Activated T-cell treated with anti-CD3 and anti-CD28 coated beads, Interleukin-2, amount 50 U/mL, for 72 hours (primary cell): ENCODE results near the gene BNC1. TPM values are rescaled to one million over a fixed set of nuclear protein-coding genes. Genes with fewer than 3 reads are reported as not detected.

ENCODE experiments used
- ATAC-seq, 2 donors: fragments of 150-1000 bp; cut with Tn5 transposase; replicated peaks in 1 of 2; 2 replicates each; pipeline ENCODE4 v1.10.0; 2021; ENCODE audit warnings: moderate library complexity in 2 of 2, mild to moderate bottlenecking in 1 of 2
- DNase-seq, 2 donors: peaks; one replicate each; pipeline ENCODE4 v3.0.0; 2021 to 2022; ENCODE audit warnings: mixed read lengths in 1 of 2
- H3K27ac Mint-ChIP-seq: one replicate; pipeline ENCODE4 v1.8.0; 2022; ENCODE audit warnings: mild to moderate bottlenecking, moderate library complexity, mixed read lengths
- H3K27me3 Mint-ChIP-seq: one replicate; pipeline ENCODE4 v1.8.0; 2022; ENCODE audit warnings: low read depth, mixed read lengths
- H3K36me3 Mint-ChIP-seq, 2 donors: one replicate each; pipeline ENCODE4 v1.8.0; 2022; ENCODE audit warnings: mixed read lengths in 2 of 2, mild to moderate bottlenecking in 1 of 2; ENCODE audit not compliant: insufficient read depth in 2 of 2
- H3K4me1 Mint-ChIP-seq: one replicate; pipeline ENCODE4 v1.8.0; 2022; ENCODE audit warnings: low read depth, mixed read lengths
- H3K4me3 Mint-ChIP-seq, 2 donors: one replicate each; pipeline ENCODE4 v1.8.0; 2022; ENCODE audit warnings: mild to moderate bottlenecking in 2 of 2, mixed read lengths in 2 of 2, moderate library complexity in 2 of 2
- H3K9me3 Mint-ChIP-seq, 2 donors: one replicate each; pipeline ENCODE4 v1.8.0; 2022; ENCODE audit warnings: mixed read lengths in 2 of 2
- total RNA-seq, 2 donors: library from RNA; stranded (reverse); gene quantifications; one replicate each; pipeline ENCODE4 v1.2.3, GENCODE V29; 2022

Gene BNC1
- total RNA-seq, 2 donors from 2014 or later, result not detected

DNA sequence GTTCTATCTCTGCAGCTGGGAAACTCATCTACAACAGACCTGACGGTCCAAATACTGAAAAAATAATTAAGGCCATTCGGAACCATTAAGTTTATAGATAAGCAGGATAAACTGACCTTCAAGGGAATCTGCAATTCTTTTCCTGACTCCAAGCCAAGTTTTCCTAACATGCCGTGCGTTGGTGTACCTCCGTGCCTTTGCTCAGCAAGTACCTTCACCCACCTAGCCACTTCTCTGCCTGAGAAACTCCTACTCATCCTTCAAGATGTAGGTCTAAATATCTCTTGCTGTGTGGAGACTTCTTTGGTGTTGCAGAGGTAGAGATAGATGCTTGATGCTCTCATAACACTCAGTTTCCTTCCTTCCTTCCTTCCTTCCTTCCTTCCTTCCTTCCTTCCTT, 24.2 kb upstream of the BNC1 start:
- Mint-ChIP-seq H3K4me1 (no peaks in the 10 kb centered on the region), H3K27ac (no peak overlapping the region), H3K9me3 (no peaks in the 10 kb centered on the region), H3K27me3 (peaks cover 18% of the 10 kb centered on the region), H3K36me3 (no peaks in the 10 kb centered on the region), H3K4me3 (no peak overlapping the region)
- ATAC-seq (no peak), DNase-seq (no peak)

DNA sequence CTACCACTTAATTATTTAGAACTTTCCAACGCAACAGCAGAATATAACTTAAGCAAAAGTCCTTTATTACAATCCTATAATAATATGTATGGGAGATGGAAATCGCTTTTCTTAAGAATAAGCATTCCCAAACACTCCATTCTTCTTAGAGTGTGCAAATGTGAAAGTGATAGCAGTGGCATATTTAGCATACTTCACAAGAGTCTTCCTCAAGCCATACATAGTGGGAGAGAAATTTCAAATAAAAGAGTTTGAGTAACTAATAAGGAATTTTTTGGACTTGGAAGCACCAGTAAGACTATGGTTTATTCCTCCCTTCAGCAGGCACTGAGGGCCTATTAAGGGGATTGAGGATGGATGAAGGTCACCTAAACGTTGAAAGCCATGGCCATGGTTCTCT, 22.1 kb upstream of the BNC1 start:
- ATAC-seq (no peak), DNase-seq (no peak)
- Mint-ChIP-seq H3K36me3 (no peaks in the 10 kb centered on the region), H3K4me1 (no peaks in the 10 kb centered on the region), H3K27me3 (peaks cover 27% of the 10 kb centered on the region), H3K27ac (no peak overlapping the region), H3K4me3 (no peak overlapping the region), H3K9me3 (no peaks in the 10 kb centered on the region)

DNA sequence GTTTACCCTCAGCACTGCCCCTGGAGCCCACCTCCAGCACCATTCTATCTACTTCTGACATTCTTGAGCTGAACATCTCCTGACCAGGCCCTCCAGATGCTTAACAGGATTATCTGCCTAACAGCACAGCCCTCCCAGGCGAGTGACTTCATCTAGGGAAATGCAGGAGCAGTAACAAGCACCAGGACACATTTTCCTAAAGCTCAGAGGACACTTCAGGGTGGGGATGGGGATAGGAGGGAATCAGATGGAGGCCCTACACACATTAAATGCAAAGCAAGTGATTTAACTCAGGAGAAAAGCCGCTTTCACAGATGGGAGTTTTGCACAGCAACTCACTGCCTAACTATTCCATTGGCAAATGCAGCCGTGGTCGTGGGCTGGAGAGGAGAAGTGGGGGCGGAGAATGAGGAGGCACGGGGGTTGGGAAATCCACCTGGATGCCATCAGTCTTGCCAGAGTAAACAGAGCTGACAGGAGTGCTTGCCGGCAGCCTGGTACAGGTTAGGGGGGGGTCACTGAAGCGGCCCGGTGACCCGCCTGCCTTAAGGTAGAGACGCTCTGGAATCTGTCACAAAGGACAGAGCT, 21.3 kb upstream of the BNC1 start:
- DNase-seq, result no peak
- ATAC-seq, result no peak
- H3K27me3 Mint-ChIP-seq, result peaks cover 31% of the 10 kb centered on the region
- no peak overlapping the region for H3K27ac Mint-ChIP-seq
- no peaks in the 10 kb centered on the region for H3K9me3 Mint-ChIP-seq
- no peaks in the 10 kb centered on the region for H3K36me3 Mint-ChIP-seq
- H3K4me1 Mint-ChIP-seq, result no peaks in the 10 kb centered on the region
- H3K4me3 Mint-ChIP-seq, result no peak overlapping the region

- DNase-seq, result no peak
- no peak for ATAC-seq
- H3K27ac Mint-ChIP-seq, result no peak overlapping the region
- no peaks in the 10 kb centered on the region for H3K4me1 Mint-ChIP-seq
- no peak overlapping the region for H3K4me3 Mint-ChIP-seq
- peaks cover 34% of the 10 kb centered on the region for H3K27me3 Mint-ChIP-seq
- no peaks in the 10 kb centered on the region for H3K36me3 Mint-ChIP-seq
- no peaks in the 10 kb centered on the region for H3K9me3 Mint-ChIP-seq
These were observed 20.6 kb upstream of the BNC1 start for GRCh38 chr15:83304861-83305703.

GRCh38 chr15:83303535-83303934, 19.1 kb upstream of the BNC1 start:
- Mint-ChIP-seq H3K27me3 (peaks cover 43% of the 10 kb centered on the region), H3K27ac (no peak overlapping the region), H3K4me3 (no peak overlapping the region), H3K4me1 (no peaks in the 10 kb centered on the region), H3K9me3 (no peaks in the 10 kb centered on the region), H3K36me3 (no peaks in the 10 kb centered on the region)
- no peak for DNase-seq
- no peak for ATAC-seq

DNA sequence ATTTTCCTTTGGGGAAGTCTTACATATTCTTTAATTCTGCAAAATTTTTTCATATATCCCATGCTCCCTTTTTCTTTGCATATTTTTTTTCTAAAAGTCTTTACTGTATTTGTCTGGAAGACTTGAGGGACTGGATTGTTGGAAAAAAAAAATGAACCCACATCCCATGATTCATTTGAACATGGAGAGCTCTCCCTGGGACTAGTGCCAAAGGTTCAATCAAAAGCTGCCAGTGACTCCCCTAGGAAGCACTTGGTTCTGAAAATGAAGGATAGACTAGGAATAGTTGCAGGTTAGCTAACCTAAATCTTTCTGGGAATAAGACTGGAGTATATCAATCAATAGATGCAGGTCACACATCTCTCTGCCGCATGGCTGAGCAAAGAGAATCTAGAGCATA, 16.4 kb upstream of the BNC1 start:
- Mint-ChIP-seq H3K36me3 (no peaks in the 10 kb centered on the region), H3K9me3 (no peaks in the 10 kb centered on the region), H3K27me3 (peaks cover 55% of the 10 kb centered on the region)

GRCh38 chr15:83299462-83299861, 15.0 kb upstream of the BNC1 start:
- peaks cover 41% of the 10 kb centered on the region for H3K27me3 Mint-ChIP-seq
- H3K4me3 Mint-ChIP-seq, result no peak overlapping the region
- no peak for ATAC-seq
- no peak overlapping the region for H3K27ac Mint-ChIP-seq
- DNase-seq, result no peak
- H3K4me1 Mint-ChIP-seq, result no peaks in the 10 kb centered on the region
- no peaks in the 10 kb centered on the region for H3K36me3 Mint-ChIP-seq
- no peaks in the 10 kb centered on the region for H3K9me3 Mint-ChIP-seq

More for the DNA sequence above, 16.4 kb upstream of the BNC1 start:
- Mint-ChIP-seq H3K4me1 (no peaks in the 10 kb centered on the region), H3K4me3 (no peak overlapping the region), H3K27ac (no peak overlapping the region)
- ATAC-seq (no peak), DNase-seq (no peak)

DNA sequence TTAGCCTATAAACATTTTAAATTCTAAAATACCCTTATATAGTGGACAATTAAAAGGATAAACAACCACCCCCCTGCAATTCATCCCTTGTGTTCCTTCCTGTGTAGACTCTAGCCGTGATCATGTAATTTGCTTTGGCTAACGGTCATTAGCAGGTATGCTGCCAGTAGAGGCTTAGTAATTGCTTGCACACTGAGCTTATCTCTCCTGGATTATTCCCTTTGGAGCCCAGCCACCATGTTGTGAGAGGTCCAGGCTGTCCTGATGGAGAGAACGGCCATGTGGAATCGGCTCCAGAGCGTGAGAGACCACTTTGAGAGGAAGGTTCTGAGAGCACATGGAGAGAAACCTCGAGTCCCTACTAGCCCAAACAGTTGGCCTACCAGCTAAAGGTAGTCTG, 11.0 kb upstream of the BNC1 start:
- ATAC-seq (no peak), DNase-seq (no peak)
- Mint-ChIP-seq H3K36me3 (no peaks in the 10 kb centered on the region), H3K4me3 (no peak overlapping the region), H3K4me1 (no peaks in the 10 kb centered on the region), H3K9me3 (no peaks in the 10 kb centered on the region), H3K27me3 (peaks cover 21% of the 10 kb centered on the region), H3K27ac (no peak overlapping the region)

DNA sequence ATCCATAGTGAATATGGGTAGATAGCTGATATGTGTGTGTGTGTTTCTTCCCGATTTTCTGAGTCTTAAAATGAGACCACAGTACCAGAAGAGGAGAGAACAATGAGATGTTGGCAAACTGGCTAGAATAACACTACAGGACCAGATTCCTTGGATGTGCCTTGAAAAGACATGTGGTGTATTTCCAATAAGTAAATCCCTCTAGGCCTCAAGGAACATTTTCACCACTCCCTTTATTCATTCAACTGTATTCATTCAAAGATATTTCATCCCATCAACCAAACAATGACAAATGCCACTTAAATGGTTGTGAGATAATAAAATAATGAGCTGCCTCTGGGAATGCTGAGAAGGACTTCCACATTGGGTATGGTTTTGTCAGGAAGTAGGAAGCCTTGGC, 8.7 kb upstream of the BNC1 start:
- H3K36me3 Mint-ChIP-seq, result no peaks in the 10 kb centered on the region
- H3K27me3 Mint-ChIP-seq, result peaks cover 35% of the 10 kb centered on the region
- no peak overlapping the region for H3K4me3 Mint-ChIP-seq
- H3K9me3 Mint-ChIP-seq, result no peaks in the 10 kb centered on the region
- H3K27ac Mint-ChIP-seq, result no peak overlapping the region
- H3K4me1 Mint-ChIP-seq, result no peaks in the 10 kb centered on the region
- no peak for DNase-seq
- ATAC-seq, result no peak

- DNase-seq, result no peak
- Mint-ChIP-seq H3K4me3 (no peak overlapping the region), H3K9me3 (no peaks in the 10 kb centered on the region), H3K36me3 (no peaks in the 10 kb centered on the region), H3K4me1 (no peaks in the 10 kb centered on the region), H3K27me3 (peaks cover 44% of the 10 kb centered on the region), H3K27ac (no peak overlapping the region)
- no peak for ATAC-seq
These were observed 7.9 kb upstream of the BNC1 start for GRCh38 chr15:83292317-83292716.

DNA sequence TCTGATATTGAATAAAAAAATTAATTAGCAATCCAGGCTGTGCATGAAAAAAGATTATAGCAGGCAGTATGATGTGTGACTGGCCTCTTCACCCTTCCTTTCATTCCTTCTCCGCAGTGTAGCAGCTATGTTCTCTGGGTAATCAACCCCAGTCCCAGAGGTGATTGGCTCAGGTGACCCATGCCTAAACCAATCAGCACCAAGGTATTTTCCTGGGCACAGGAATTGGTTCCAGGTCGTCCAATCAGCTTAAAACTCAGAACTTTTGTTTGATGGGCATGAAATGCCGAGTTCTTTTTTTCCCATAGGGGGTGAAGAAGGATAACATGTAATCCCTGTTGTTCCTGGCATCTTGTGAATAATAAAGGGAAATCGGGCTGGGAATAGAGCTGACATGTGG, 5.8 kb upstream of the BNC1 start:
- H3K4me1 Mint-ChIP-seq, result no peaks in the 10 kb centered on the region
- peaks cover 53% of the 10 kb centered on the region for H3K27me3 Mint-ChIP-seq
- no peak overlapping the region for H3K27ac Mint-ChIP-seq
- no peak overlapping the region for H3K4me3 Mint-ChIP-seq
- DNase-seq (no peak), ATAC-seq (no peak)
- H3K36me3 Mint-ChIP-seq, result no peaks in the 10 kb centered on the region
- H3K9me3 Mint-ChIP-seq, result no peaks in the 10 kb centered on the region

- no peak overlapping the region for H3K4me3 Mint-ChIP-seq
- no peak for ATAC-seq
- no peaks in the 10 kb centered on the region for H3K9me3 Mint-ChIP-seq
- H3K4me1 Mint-ChIP-seq, result no peaks in the 10 kb centered on the region
- H3K27ac Mint-ChIP-seq, result no peak overlapping the region
- H3K27me3 Mint-ChIP-seq, result peaks cover 57% of the 10 kb centered on the region
- no peak for DNase-seq
- H3K36me3 Mint-ChIP-seq, result peaks cover 0 to 1% of the 10 kb centered on the region in 2 donors
These were observed 4.7 kb upstream of the BNC1 start for GRCh38 chr15:83289160-83289559.

GRCh38 chr15:83288381-83288801, 3.9 kb upstream of the BNC1 start:
- no peaks in the 10 kb centered on the region for H3K9me3 Mint-ChIP-seq
- no peak for ATAC-seq
- H3K27ac Mint-ChIP-seq, result no peak overlapping the region
- DNase-seq, result no peak
- H3K4me3 Mint-ChIP-seq, result no peak overlapping the region
- peaks cover 63% of the 10 kb centered on the region for H3K27me3 Mint-ChIP-seq
- peaks cover 6% of the 10 kb centered on the region for H3K4me1 Mint-ChIP-seq
- H3K36me3 Mint-ChIP-seq, result peaks cover 2 to 3% of the 10 kb centered on the region in 2 donors
